ENCODE measurements around the gene SMOC1. TPM values are rescaled to one million over a fixed set of nuclear protein-coding genes. Genes with fewer than 3 reads are reported as not detected.

The SMOC1 gene
- total and polyA plus RNA-seq, 9 donors = 0.35 to 9.1 (median 0.80) TPM

GRCh38 chr14:69878251-69878650, 965 bp upstream of the SMOC1 start:
- intact Hi-C loops (cut with DNase I) = no loop called here
- Histone ChIP-seq H3K27ac (no peak overlapping the region), H3K4me1 (ENCODE audit: insufficient read depth) (no peaks in the 10 kb centered on the region), H3K36me3 (no peaks in the 10 kb centered on the region), H3K27me3 (no peaks in the 10 kb centered on the region), H3K4me3 (no peak overlapping the region), H3K9me3 (no peaks in the 10 kb centered on the region)
- no peak for DNase-seq
- 80 to 93% (median 81%) methylated on average over 9 of the region's 9 CpGs for WGBS, 3 donors
- TF ChIP-seq EP300 (IDR thresholded peaks at IDR 0.05) (no peak), CTCF (IDR thresholded peaks at IDR 0.05) (no peak), POLR2A (IDR thresholded peaks at IDR 0.05) (no peak)

GRCh38 chr14:69880044-69880487, 850 bp downstream of the SMOC1 start:
- TF ChIP-seq POLR2A (IDR thresholded peaks at IDR 0.05) = no peak
- TF ChIP-seq EP300 (IDR thresholded peaks at IDR 0.05) = no peak
- no peak for TF ChIP-seq CTCF (IDR thresholded peaks at IDR 0.05)
- Histone ChIP-seq H3K27ac (no peak overlapping the region), H3K4me1 (ENCODE audit: insufficient read depth) (no peaks in the 10 kb centered on the region), H3K27me3 (no peaks in the 10 kb centered on the region), H3K9me3 (no peaks in the 10 kb centered on the region), H3K4me3 (no peak overlapping the region), H3K36me3 (no peaks in the 10 kb centered on the region)
- intact Hi-C loops (cut with DNase I) = no loop called here
- no peak for DNase-seq
- WGBS, 3 donors = 2 to 5% (median 3%) methylated on average over 21 of the region's 21 CpGs

GRCh38 chr14:69880893-69881292, 1.7 kb downstream of the SMOC1 start:
- TF ChIP-seq POLR2A (IDR thresholded peaks at IDR 0.05) = no peak
- Histone ChIP-seq H3K36me3 (no peaks in the 10 kb centered on the region), H3K9me3 (no peaks in the 10 kb centered on the region), H3K27ac (no peak overlapping the region), H3K4me1 (ENCODE audit: insufficient read depth) (no peaks in the 10 kb centered on the region), H3K4me3 (no peak overlapping the region), H3K27me3 (no peaks in the 10 kb centered on the region)
- 12 to 20% (median 18%) methylated on average over 5 of the region's 5 CpGs for WGBS, 3 donors
- intact Hi-C loops (cut with DNase I) = no loop called here
- DNase-seq = no peak

- Histone ChIP-seq H3K36me3 (no peaks in the 10 kb centered on the region), H3K4me3 (no peak overlapping the region), H3K27me3 (no peaks in the 10 kb centered on the region), H3K9me3 (no peaks in the 10 kb centered on the region), H3K27ac (no peak overlapping the region), H3K4me1 (ENCODE audit: insufficient read depth) (no peaks in the 10 kb centered on the region)
- no peak for DNase-seq
- 19 to 28% (median 19%) methylated on average over 11 of the region's 11 CpGs for WGBS, 3 donors
- intact Hi-C loops (cut with DNase I) = no loop called here
- TF ChIP-seq CTCF (IDR thresholded peaks at IDR 0.05) (no peak), EP300 (IDR thresholded peaks at IDR 0.05) (no peak), POLR2A (IDR thresholded peaks at IDR 0.05) (no peak)
Measured at GRCh38 chr14:69882116-69882864, 3.1 kb downstream of the SMOC1 start.

- TF ChIP-seq CTCF (IDR thresholded peaks at IDR 0.05) (no peak), EP300 (IDR thresholded peaks at IDR 0.05) (no peak), POLR2A (IDR thresholded peaks at IDR 0.05) (no peak)
- H3K4me1 ChIP-seq (ENCODE audit: insufficient read depth) = no peaks in the 10 kb centered on the region
- H3K9me3 ChIP-seq = no peaks in the 10 kb centered on the region
- intact Hi-C loops (cut with DNase I) = no loop called here
- no peaks in the 10 kb centered on the region for H3K36me3 ChIP-seq
- H3K27ac ChIP-seq = no peak overlapping the region
- no peak overlapping the region for H3K4me3 ChIP-seq
- 48 to 84% (median 69%) methylated on average over 2 of the region's 2 CpGs for WGBS, 3 donors
- no peak for DNase-seq
- no peaks in the 10 kb centered on the region for H3K27me3 ChIP-seq
Measured at GRCh38 chr14:69882915-69883314, 3.7 kb downstream of the SMOC1 start.

All from ovary (tissue), 9 donors.